ENCODE data around the gene SLFN14. TPM values are rescaled to one million over a fixed set of nuclear protein-coding genes. Genes with fewer than 3 reads are reported as not detected.

SLFN14 gene
- total RNA-seq, 1 donor from 2014 or later = not detected

- H3K27me3 ChIP-seq (ENCODE audit: control insufficient read depth, insufficient read depth, low read length) = peaks cover 20% of the 10 kb centered on the region
- no peak for DNase-seq (ENCODE audit: low read depth)
- H3K4me3 ChIP-seq (ENCODE audit: low read depth, low read length) = no peak overlapping the region
Measured at GRCh38 chr17:35514564-35514963, 46.1 kb downstream of the SLFN14 start.

More at GRCh38 chr17:35514564-35514963, 46.1 kb downstream of the SLFN14 start:
- FAIRE-seq = no peak
- H3K36me3 ChIP-seq (ENCODE audit: control insufficient read depth, insufficient read depth, low read length) = no peaks in the 10 kb centered on the region
- TF ChIP-seq CTCF (IDR thresholded peaks at IDR 0.05; ENCODE audit: insufficient read depth, low read length, severe bottlenecking) = no peak

Other genes with a start within 250 kb of the SLFN14 start
- gene SLFN11, start 187.2 kb downstream of the SLFN14 start, total RNA-seq = 3.8 and 6.1 TPM in 2 replicates
- gene SLFN12, start 128.3 kb downstream of the SLFN14 start, total RNA-seq = 2.3 and 4.2 TPM in 2 replicates
- gene SLFN13, start 112.1 kb downstream of the SLFN14 start, total RNA-seq = 0.26 and 1.3 TPM in 2 replicates
- gene SLFN12L, start 23.1 kb downstream of the SLFN14 start, total RNA-seq = under 0.01 and 0.13 TPM in 2 replicates
- gene PEX12, start 17.8 kb upstream of the SLFN14 start, total RNA-seq = 1.8 and 2.9 TPM in 2 replicates
- 38.3 and 50.8 TPM in 2 replicates for gene AP2B1, start 26.5 kb upstream of the SLFN14 start, total RNA-seq
- 0.51 and 0.53 TPM in 2 replicates for gene RASL10B, start 170.8 kb upstream of the SLFN14 start, total RNA-seq
- under 0.01 TPM in 1 of 2 replicates, not detected in the other for gene GAS2L2, start 192.4 kb upstream of the SLFN14 start, total RNA-seq
- not detected in 2 replicates for gene C17orf50, start 200.1 kb upstream of the SLFN14 start, total RNA-seq
- gene MMP28, start 234.8 kb upstream of the SLFN14 start, total RNA-seq = 18.7 and 42.6 TPM in 2 replicates
- 69.5 and 84.1 TPM in 2 replicates for gene TAF15, start 248.7 kb upstream of the SLFN14 start, total RNA-seq

Measured in bronchial epithelial cell (primary cell).